Ramos (cell line): ENCODE measurements around the gene MRE11.

Source experiments
- in situ Hi-C: fragments of 300-500 bp; cut with MboI; formaldehyde crosslinking; loops from one replicate; pipeline ENCODE4 v1.14.3; 2022; ENCODE audit warnings: low sequenced_read_pairs; ENCODE audit not compliant: unreplicated experiment

Gene MRE11

GRCh38 chr11:94511932-94512781, 18.5 kb upstream of the MRE11 start, which contains the start of gene C11orf97:
C11orf97 (plus strand) TSS chr11:94512461; CDS start chr11:94512529, 68 bp downstream.
- in situ Hi-C loops: loop anchor here (25.0 kb wide), 1 partner anchor 600 kb away; no protein-coding TSS in a partner anchor

GRCh38 chr11:94507485-94507884, 13.8 kb upstream of the MRE11 start:
- in situ Hi-C loops: loop anchor here (10.0 to 25.0 kb wide), 3 partner anchors 183 to 595 kb away; no protein-coding TSS in a partner anchor

- in situ Hi-C loops: loop anchor here (10.0 to 25.0 kb wide), 3 partner anchors 182 to 594 kb away; no protein-coding TSS in a partner anchor
These were observed 12.9 kb upstream of the MRE11 start for GRCh38 chr11:94506513-94506912.

- in situ Hi-C loops: loop anchor here (10.0 to 25.0 kb wide), 3 partner anchors 180 to 592 kb away; no protein-coding TSS in a partner anchor
These were observed 11.1 kb upstream of the MRE11 start for GRCh38 chr11:94504689-94505293.

- in situ Hi-C loops: loop anchor here (10.0 to 25.0 kb wide), 3 partner anchors 177 to 589 kb away; no protein-coding TSS in a partner anchor
These were observed 7.9 kb upstream of the MRE11 start for GRCh38 chr11:94501522-94501921.

GRCh38 chr11:94500181-94500580, 6.5 kb upstream of the MRE11 start:
- in situ Hi-C loops: loop anchor here (10.0 to 25.0 kb wide), 3 partner anchors 175 to 588 kb away; no protein-coding TSS in a partner anchor

- in situ Hi-C loops: loop anchor here (25.0 kb wide), 1 partner anchor 807 kb away; no protein-coding TSS in a partner anchor
These were observed 559 bp upstream of the MRE11 start for GRCh38 chr11:94494126-94494680.

GRCh38 chr11:94486068-94486467, 7.6 kb downstream of the MRE11 start:
- in situ Hi-C loops: loop anchor here (25.0 kb wide), 1 partner anchor 799 kb away; no protein-coding TSS in a partner anchor

- in situ Hi-C loops: loop anchor here (25.0 kb wide), 1 partner anchor 794 kb away; no protein-coding TSS in a partner anchor
These were observed 12.3 kb downstream of the MRE11 start for GRCh38 chr11:94481342-94481741.

GRCh38 chr11:94477624-94478023, 16.0 kb downstream of the MRE11 start:
- in situ Hi-C loops: loop anchor here (25.0 kb wide), 1 partner anchor 790 kb away; no protein-coding TSS in a partner anchor

- in situ Hi-C loops: no loop called here
These were observed 20.5 kb downstream of the MRE11 start for GRCh38 chr11:94472916-94473799.

GRCh38 chr11:94469416-94469815, 24.2 kb downstream of the MRE11 start:
- in situ Hi-C loops: no loop called here

- in situ Hi-C loops: no loop called here
These were observed 34.1 kb downstream of the MRE11 start for GRCh38 chr11:94459576-94459975.

GRCh38 chr11:94457118-94458029, 36.3 kb downstream of the MRE11 start:
- in situ Hi-C loops: no loop called here

- in situ Hi-C loops: no loop called here
These were observed 37.8 kb downstream of the MRE11 start for GRCh38 chr11:94455861-94456260.

- in situ Hi-C loops: no loop called here
These were observed 39.3 kb downstream of the MRE11 start for GRCh38 chr11:94454301-94454700.

GRCh38 chr11:94452988-94453387, 40.7 kb downstream of the MRE11 start:
- in situ Hi-C loops: no loop called here

- in situ Hi-C loops: no loop called here
These were observed 43.6 kb downstream of the MRE11 start for GRCh38 chr11:94450048-94450447.
